GM21825 (cell line): ENCODE measurements around the gene GMNC.
"Not testable (repeated sequence)": the region's sequence is repeated elsewhere in the genome, so short reads cannot be mapped to it uniquely, and the experiment has no call there.

Experiments used
- ATAC-seq: cut with Tn5 transposase; IDR thresholded peaks from one replicate; pipeline ENCODE4 v1.9.1; 2021; ENCODE audit warnings: mild to moderate bottlenecking, moderate library complexity; ENCODE audit not compliant: unreplicated experiment

GMNC gene, protein sequence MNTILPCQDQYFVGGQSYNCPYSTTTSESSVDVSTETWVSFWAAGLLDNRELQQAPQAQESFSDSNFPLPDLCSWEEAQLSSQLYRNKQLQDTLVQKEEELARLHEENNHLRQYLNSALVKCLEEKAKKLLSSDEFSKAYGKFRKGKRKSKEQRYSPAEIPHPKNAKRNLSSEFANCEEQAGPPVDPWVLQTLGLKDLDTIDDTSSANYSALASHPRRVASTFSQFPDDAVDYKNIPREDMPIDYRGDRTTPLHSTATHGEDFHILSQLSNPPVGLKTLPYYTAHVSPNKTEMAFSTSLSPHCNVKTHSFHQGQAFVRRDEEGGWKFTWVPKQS

DNA sequence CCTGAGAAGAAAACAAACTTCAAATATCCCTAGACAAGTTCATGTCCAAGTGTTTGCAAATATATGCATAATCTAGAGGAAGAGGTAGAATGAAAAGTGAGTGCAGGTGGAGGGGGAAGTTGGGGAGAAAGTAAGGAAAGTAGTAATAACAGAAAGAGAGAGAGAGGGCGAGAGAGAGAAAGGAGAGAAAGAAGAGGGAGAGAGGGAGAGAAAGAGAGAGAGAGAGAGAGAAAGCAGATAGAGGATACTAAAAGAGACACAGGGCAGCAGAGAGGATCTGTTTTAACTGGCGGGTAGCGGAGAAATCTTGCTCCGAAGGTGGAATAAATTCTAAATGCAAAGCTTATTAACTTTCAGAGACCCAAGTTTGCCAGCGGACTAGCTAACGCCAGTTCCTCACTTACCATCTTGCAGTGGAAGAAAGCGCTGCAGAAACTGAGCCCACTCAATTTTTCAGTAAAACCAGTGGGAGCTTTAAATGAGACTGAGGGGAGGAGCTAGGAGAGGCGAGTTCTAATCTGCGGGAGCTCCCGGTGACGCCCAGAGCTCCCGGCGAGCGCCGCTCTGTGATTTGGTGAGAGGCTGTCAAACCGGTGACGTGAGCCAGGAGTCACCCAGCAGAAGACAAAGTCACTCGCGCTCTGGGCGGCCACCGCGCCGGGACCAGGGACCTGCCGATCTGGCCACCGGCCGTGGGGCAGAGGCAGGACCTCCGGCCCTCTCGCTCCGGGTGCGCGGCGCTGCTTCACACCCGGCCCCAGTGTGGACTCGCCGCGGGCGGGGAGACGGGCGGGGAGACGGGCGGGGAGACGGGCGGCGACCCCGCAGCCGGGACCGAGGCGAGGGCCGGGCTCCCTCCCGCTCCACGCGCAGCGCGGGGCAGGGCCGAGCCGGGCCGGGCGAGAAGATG is at the start of gene GMNC:
Gene GMNC (minus strand): TSS at position 486 of the 910 bp plus-strand sequence. CDS start 79 bp downstream, at position 407.
- peak; percentile 80 for ATAC-seq

DNA sequence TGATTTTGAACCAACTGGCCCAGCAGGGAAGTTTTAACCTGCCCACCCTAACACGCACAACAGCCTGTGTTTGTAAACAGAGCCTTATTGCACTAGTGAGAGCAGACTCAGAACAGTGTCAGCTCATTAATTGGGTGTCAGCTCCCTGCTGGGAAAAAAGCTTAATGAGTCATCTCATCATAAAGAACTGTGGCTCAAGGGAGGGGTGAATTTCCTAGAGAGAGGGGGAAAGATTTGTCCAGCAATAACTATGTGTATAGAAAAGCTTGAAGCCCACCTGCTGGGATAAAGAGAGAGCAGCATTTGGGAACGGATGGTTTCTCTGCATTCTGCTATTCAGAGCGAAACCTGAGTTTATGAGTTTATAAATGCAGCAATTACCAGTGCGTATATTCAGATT is 48.9 kb upstream of the GMNC start:
- ATAC-seq, result no peak

DNA sequence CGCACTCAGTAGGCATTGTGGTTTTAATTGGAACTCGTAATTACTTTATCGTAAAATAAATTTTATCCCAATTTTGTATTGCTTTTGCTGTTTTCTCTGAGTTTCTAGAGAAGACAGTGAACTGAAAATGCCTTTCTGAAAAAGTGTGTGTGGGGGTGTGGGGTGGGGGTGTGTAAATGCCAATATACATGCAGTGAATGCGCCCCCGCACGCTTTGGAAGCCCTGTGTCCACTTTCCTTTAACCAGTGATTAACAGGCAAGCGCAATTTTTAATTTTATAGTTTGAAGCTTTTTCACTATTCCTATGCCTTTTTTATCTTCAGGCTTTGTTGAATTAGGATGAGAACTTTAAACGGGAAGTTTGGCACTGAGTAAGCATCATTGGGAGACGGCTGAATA is 47.4 kb upstream of the GMNC start:
- no peak for ATAC-seq

DNA sequence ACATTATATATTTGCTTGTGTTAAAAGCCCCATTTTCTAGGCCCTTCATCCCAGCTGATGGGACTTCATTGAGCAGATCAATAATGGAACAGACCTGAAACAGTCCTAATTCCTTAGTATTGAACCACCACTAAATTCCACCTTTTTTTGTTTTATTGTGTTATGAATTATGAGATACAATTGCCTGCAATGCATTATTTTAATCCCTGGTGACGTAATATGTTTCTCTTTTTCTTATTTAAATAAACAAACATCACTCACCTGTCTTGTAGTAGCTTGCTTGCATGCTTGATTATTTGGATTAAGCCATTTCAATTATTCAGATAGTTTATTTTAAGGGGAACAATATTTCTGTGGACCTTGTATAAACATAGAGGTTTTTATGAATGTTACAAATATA is 40.7 kb upstream of the GMNC start:
- ATAC-seq, result no peak

DNA sequence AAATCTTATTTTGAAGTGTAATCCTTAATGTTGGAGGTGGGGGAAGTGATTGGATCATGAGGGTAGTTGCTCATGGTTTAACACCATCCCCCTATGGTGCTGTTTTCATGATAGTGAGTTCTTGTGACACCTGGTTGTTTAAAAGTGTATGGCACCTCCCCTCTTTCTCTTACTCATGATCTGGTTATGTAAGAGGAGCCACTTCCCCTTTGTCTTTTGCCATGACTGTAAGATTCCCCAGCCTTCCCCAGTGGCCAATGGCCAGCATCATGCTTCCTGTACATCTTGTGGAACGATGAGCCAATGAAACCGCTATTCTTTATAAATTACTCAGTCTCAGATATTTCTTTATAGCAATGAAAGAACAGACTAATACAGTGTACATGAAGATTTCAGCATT is 39.8 kb upstream of the GMNC start:
- ATAC-seq, result no peak

DNA sequence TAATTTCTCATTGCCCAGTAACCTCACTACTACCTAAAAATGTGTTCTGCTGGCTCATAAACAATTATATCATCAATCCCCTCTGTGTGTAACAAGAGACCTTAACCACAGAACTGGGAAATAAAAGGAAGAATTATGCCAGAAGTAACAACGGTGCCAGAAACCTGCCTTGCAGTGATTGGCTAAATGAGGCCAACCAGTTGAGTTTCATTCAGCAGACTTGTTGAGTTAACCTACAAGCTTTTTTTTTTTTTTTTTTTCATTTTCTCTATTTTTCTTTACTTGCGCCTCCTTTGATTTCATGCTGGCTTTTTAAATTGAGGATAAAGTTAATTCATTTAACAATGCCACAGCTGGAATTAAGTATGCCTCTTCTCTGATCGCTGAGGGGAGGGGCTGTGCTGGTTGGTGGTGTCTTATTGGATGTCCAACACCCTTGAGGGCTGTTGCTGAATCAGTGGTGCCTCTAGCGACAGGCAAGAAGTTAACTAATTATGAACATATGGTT is 30.0 kb upstream of the GMNC start:
- ATAC-seq, result no peak

DNA sequence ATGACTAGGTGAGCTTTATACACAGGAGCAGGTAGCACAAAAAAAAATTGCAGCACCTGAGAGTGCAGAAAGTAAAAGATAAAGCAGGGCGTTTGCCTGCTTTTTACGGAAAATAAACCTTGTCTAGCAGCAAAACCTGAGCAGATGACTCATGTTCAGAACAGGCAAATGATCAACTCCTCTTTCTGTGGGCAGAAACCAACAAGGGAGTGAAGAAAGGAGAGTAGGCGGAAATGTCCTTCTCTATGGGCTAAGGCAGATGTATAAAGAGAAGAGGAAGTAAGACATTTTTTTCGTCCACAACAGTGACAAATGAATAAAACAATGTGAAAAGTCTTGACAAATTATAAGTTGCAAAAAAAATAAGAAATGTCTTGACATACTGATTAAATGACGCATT is 24.5 kb upstream of the GMNC start:
- ATAC-seq, result peak; percentile 61

DNA sequence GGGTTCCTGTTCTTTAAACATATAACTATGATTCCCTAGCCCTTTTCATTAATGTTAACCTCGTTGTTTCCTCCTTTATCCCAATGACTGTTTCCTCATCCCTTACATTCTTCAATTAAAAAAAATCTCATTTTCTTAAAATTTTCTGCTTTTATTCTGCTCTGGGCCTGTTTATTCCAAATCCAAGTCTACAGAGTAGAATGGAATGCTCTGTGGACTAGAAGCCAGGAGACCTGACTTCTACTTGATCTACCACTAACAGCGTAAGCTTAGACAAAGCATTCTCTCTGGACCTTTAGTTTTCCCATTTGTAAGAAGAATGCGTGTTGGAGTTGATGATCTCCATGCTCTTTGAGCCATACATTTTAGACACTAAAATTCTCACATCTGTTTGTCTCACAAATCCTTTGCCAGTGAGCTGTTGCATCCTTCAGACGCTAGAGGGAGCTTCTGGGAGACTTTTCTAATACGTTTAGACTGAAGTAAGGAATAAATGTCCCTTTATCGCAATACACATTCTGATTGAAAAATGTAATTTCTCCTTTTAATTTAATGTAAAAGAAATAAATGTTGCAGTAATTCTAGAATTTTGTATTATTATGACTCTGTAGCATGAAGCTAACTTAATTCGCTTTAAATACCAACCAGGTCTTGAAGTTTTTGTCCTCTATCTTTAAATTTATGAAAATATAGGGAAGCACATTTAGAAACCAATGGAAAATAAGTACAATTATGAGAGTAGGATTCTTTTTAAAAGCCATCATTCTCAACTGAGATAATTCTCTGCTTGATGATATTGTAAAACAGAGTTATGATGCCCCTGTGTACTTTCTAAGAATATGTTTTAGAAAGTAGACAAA is 21.7 kb upstream of the GMNC start:
- peak; percentile 75 for ATAC-seq

DNA sequence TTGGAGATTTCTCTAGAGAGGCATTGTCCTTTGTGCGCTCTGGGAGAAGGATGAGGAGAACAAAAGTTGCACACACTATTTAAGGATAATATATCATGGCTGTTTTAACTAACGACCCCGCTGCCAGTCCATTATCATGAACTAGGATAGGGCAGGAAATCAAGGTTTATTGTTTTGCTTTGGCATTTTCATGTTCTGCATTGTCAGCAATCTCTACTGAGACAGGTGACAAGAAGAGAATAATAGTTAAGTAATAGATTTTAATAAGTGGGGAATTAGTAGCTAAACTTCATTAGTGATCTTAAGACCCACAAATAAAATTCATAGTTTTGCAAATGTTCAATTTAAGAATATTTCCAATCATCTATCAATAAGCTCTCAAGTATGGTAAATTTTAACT is 20.6 kb upstream of the GMNC start:
- no peak for ATAC-seq

DNA sequence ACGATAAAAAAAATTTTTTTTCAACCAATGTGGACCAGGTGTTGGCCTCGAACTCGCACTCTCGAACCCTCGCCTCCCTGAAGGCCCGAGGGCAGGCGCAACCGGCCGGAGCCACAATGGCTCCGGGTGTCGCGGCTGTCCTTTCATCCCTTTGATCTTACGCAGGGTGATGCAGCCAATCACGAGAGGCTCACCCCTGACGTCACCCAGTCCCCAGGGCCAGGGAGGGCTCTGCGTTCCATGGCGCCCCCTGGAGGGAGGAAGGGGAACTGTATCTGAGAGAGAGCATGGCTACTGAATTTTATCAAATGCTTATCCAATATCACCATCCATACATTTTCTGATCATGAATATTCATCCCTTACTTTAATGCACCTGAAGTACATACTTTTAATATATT is 15.4 kb upstream of the GMNC start:
- no peak for ATAC-seq

DNA sequence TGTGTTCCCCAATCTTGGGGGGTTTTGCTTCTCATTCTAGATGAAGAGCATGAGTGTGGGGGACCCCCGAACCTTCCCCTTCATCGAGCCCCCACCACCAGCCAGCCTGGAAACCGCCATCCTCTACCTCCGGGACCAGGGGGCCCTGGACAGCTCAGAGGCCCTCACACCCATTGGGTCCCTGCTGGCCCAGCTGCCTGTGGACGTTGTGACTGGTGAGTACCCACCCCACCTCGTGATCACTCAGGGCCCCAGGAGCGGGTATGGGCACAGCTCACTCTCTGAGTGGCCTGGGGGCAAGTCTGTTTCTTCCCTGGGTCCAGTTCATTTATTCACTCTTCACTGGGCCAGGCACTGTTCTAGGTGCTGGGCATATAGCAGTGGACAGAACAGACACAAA is 13.9 kb upstream of the GMNC start:
- not testable (repeated sequence) for ATAC-seq

DNA sequence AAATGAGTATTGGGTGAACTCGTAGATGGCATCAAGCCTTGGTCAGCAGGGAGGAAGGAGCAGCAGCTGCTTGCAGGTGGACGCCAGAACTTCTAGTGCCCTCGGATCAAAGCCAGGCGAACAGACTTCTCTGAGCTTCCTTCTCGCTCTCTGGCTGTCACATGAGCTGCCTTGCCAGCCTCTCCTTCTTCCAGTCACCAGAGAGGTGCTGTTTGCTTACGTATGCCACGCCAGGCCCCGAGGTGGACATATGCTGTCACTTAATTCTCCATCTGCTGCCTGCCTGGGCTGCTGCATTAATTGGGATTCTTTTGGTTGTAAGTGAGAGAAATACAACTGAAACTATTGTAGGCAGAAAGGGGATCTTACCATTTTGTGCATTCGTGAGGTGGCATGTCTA is 12.6 kb upstream of the GMNC start:
- not testable (repeated sequence) for ATAC-seq

DNA sequence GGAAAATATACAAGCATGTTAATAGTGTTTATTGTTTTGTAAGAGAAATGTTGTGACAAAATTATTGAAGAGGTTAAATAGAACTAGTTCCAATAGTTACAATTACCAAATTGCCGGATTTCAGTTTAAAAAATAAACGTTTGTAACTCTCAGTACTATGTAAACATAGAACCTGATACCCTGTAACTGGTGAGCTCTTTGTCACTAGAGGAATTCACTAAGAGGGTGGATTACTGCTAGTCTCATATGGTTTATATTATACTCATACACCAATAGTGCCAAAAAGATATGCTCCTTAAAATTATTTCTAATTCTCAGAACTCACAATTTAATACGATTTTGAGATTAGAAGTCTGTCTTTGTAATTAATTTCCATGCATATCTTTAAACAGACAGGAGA is 7.6 kb upstream of the GMNC start:
- no peak for ATAC-seq

DNA sequence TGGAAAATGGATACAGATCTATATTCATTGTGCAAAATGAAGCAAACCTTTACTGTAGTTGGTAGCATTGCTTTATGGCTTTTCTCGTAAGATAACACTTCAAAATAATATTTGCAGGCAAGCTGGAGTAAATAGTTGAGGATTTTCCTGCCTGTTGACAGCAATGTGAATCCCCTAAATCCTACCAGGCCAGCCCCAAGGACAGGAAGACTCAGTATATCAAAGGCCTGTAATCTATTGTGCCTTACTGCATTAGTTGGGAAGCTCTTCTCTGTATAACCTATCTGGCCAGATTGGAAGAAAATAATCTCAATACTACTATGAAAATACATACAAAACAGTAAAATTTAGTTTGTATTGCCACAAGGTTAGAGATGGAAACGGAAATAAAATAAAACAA is 4.6 kb upstream of the GMNC start:
- no peak for ATAC-seq

DNA sequence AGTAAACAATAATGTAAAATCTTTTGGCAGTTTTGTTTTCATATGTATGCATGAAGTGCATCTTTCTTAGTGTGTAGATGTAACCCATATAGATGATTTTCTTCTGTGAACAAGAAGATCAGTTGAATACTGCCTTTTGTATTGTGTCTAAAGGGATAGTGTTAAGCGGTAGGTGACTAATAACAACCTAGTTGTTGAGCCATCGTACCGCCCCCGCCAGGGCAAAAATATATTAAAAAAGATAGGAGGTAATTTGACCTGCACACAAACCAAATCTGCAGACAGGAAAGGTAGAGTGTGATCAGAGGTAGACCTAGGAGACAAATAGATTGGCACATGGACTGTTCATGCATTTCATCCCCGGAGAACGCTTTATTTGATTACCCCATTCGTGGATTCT is 3.3 kb upstream of the GMNC start:
- no peak for ATAC-seq

DNA sequence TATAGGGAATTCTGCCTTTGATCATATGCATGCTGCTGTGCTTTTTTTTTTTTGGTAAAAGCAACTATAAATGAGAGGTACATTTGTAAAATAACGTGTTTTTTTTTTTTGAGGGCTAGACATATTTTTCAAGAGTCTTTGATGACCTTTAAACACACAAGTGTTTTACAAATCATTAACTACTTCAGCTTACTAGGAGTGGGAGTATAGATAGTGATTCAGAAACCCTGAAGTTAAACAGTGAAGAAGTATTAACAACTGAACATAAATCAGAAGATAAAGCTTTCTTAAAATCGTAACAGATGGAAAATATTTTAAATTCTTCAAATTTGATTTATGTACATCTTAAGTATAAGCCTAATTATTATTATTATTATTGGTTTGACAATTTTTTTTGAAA is 2.9 kb upstream of the GMNC start:
- ATAC-seq, result no peak

DNA sequence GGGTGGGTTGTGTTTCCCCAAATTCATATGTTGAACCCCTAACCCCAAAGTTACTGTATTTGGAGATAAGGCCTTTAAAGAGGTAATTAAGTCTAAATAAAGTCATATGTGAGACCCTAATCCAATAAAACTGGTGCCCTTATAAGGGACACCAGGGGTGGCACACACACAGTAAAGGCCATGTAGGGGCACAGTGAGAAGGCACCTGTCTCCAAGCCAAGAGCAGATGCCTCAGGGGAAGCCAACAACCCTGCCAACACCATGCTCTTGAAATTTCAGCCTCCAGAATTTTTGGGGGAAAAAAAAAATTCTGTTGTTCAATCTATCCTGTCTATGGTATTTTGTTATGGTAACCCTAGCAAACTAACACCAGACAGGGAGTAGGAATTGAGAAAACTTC is 1.5 kb upstream of the GMNC start:
- no peak for ATAC-seq

DNA sequence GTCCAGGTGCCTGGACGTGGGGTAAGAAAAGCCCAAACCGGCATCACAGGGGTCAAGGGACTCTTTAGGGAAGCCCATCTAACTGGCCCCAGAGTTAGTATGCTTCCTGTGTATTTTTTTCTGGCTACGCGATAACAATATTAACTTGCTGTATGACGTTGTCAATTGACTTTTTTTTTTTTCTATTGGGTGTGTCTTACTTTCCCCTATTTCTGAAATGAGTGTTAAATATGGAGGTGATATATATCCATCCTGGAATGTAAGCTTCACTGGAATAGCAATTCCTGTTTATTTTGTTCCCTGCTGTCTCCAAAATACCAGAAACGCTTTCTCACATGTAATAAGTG is 598 bp upstream of the GMNC start:
- ATAC-seq, result no peak

DNA sequence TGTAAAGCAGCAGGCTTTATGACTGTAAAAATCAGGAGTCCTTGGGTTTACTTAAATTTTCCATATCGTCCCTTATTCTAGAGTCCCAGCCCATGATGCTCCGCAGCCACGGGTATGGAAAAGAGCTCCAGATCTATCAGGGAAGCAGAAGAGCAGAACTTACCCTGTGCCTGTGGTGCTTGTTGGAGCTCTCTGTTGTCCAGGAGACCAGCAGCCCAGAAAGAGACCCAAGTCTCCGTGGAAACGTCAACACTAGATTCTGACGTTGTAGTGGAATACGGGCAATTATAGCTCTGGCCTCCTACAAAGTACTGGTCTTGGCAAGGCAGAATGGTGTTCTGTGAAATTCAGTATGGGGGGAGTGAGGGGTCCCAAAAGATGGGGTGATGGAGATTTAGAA is 2.0 kb downstream of the GMNC start:
- no peak for ATAC-seq

DNA sequence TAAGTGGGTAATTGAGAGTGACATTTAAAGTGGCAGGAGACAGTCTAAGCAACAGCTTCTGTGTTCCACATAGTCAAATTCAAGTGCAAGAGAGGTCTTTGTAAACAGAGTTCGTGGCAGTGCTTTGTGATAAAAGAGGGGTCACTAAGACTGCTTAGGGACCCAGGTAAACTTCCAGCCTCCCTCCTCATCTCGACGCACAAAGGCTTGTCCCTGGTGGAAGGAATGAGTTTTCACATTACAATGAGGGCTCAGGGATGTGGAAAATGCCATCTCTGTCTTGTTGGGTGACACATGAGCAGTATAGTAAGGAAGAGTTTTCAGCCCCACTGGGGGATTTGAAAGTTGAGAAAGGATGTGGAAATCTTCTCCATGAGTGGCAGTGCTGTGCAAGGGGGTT is 7.3 kb downstream of the GMNC start:
- ATAC-seq, result no peak

DNA sequence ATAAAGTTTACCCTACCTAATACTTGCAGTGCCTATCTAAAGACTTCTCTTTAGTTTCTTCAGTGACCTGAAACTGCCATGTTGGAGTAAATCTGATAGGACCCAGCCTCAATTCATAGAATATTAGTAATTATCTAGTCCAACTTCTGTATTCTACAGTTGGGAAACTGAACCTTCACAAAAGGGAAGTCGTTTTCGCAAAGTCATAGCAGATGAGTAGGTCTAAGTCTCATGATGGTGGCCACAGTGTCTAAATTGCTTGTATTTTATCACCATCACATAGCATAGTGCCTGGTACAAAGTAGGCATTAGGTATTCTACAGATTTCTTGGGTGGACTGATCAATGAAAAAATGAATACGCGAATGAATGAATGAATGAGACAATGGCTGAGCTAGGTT is 8.4 kb downstream of the GMNC start:
- ATAC-seq, result no peak
